PC-3 (cell line): Measurements from ENCODE around the gene LRPPRC.
"Not testable (repeated sequence)": the region's sequence is repeated elsewhere in the genome, so short reads cannot be mapped to it uniquely, and the experiment has no call there.

Experiments used
- EZH2 ChIP-seq: fragments of 300-600 bp; sonication (generic); IDR thresholded peaks from one replicate; pipeline ENCODE4 v1.6.1; 2017; ENCODE audit warnings: antibody characterized with exemption, mild to moderate bottlenecking, low read length; ENCODE audit not compliant: unreplicated experiment
- TF ChIP-seq, protein P1 (sequence below): fragments of 300-600 bp; sonication (generic); conservative IDR thresholded peaks from 2 replicates; pipeline ENCODE4 v1.5.1; 2017; ENCODE audit warnings: antibody characterized with exemption, low read depth, mild to moderate bottlenecking, low read length

DNA sequence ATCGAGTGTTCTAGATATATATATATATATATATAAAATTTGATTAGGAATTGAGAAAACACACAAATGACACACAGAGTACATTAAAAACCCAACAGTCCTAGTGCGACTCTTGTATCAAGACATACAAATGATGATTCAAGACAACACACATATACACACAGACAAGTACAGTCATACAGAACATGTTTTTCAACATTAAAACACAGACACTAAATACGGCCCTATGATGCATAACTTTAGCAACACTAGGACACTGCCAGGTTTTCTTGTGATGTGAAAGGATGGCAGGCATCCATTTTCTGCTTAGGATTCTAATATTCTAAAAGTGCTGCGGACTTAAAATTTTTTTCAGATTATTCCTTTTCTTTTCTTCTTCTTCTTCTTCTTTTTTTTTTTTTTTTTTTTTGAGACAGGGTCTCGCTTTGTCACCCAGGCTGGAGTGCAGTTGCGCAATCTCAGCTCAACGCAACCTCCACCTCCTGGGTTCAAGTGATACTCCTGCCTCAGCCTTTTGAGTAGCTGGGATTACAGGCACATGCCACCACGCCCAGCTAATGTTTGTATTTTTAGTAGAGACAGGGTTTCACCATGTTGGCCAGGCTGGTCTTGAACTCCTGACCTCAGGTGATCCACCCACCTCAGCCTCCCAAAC is 84.5 kb downstream of the LRPPRC start:
- TF ChIP-seq, protein P1, sequence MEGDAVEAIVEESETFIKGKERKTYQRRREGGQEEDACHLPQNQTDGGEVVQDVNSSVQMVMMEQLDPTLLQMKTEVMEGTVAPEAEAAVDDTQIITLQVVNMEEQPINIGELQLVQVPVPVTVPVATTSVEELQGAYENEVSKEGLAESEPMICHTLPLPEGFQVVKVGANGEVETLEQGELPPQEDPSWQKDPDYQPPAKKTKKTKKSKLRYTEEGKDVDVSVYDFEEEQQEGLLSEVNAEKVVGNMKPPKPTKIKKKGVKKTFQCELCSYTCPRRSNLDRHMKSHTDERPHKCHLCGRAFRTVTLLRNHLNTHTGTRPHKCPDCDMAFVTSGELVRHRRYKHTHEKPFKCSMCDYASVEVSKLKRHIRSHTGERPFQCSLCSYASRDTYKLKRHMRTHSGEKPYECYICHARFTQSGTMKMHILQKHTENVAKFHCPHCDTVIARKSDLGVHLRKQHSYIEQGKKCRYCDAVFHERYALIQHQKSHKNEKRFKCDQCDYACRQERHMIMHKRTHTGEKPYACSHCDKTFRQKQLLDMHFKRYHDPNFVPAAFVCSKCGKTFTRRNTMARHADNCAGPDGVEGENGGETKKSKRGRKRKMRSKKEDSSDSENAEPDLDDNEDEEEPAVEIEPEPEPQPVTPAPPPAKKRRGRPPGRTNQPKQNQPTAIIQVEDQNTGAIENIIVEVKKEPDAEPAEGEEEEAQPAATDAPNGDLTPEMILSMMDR = not testable (repeated sequence)
- TF ChIP-seq EZH2 = not testable (repeated sequence)
